BE2C (cell line): ENCODE measurements around the gene PREX1.

Source experiments
- DNase-seq: peaks from one replicate; pipeline ENCODE4 v3.0.0-alpha.2; 2020
- H3K27me3 ChIP-seq: fragments of 250-450 bp; sonication (Bioruptor Pico); 2 replicates; pipeline ENCODE4 v1.5.1; 2020; ENCODE audit warnings: mild to moderate bottlenecking
- H3K36me3 ChIP-seq: fragments of 250-450 bp; sonication (Bioruptor Pico); 2 replicates; pipeline ENCODE4 v1.5.1; 2020; ENCODE audit warnings: mild to moderate bottlenecking
- H3K4me1 ChIP-seq: fragments of 250-450 bp; sonication (Bioruptor Pico); 2 replicates; pipeline ENCODE4 v1.5.1; 2020
- H3K4me3 ChIP-seq: 2 replicates; pipeline ENCODE4 v1.5.1; 2011; ENCODE audit warnings: low read depth, low read length
- H3K9me3 ChIP-seq: fragments of 250-450 bp; sonication (Bioruptor Pico); 2 replicates; pipeline ENCODE4 v1.5.1; 2020
- CTCF ChIP-seq: IDR thresholded peaks from 2 replicates; pipeline ENCODE4 v1.5.1; 2012; ENCODE audit warnings: mild to moderate bottlenecking, low read depth, low read length

Gene PREX1

DNA sequence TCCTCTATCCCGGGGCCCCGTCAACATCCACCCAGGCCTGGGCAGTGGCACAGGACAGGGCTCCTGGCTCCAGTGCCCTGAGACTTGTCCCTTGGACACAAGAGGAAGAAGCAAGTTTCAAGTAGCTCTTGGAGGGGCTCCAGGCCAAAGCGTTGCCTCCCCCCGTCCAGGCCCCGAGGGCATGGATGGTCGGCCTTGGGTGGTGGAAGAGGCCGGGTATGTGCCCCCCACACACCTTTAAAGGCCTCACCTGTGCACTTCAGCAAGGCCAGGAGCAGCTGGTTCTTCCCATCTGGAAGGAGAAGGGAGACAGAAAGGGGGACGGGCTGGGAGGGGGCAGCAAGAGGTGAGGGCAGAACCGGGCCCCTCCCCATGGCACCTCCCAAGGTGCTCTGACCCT lies 190.3 kb downstream of the PREX1 start:
- H3K4me1 ChIP-seq, result peaks cover 8% of the 10 kb centered on the region
- no peaks in the 10 kb centered on the region for H3K27me3 ChIP-seq
- H3K9me3 ChIP-seq, result no peaks in the 10 kb centered on the region
- TF ChIP-seq CTCF, result no peak
- H3K4me3 ChIP-seq, result no peak overlapping the region
- DNase-seq, result no peak
- no peaks in the 10 kb centered on the region for H3K36me3 ChIP-seq

GRCh38 chr20:48636301-48636700 lies 191.5 kb downstream of the PREX1 start:
- H3K27me3 ChIP-seq, result no peaks in the 10 kb centered on the region
- no peak for DNase-seq
- H3K9me3 ChIP-seq, result no peaks in the 10 kb centered on the region
- TF ChIP-seq CTCF, result no peak
- H3K4me3 ChIP-seq, result no peak overlapping the region
- no peaks in the 10 kb centered on the region for H3K36me3 ChIP-seq
- peaks cover 17% of the 10 kb centered on the region for H3K4me1 ChIP-seq

DNA sequence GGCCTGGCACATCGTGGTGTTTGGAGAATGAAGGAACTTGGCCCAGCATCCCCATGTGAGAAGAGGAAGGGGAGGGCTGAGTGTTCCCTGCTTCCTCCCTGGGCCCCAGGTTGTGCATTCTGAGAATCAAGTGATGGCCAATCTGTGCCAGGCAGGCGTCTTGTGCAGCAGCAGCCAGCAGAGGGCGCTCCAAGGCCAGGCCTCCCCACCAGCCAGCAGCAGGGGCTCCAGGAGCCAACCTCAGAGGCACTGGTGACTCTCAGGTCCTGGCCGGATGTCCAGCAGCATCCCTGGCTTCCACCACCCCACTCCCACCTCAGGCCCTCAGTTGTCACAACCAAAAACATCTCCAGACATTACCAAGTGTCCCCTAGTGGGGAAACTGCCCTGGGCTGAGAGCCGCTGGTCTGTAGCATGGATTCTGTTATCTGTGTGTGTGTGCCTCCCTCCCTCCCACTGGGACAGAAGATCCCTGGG lies 192.0 kb downstream of the PREX1 start:
- Histone ChIP-seq H3K36me3 (no peaks in the 10 kb centered on the region), H3K4me1 (peaks cover 17% of the 10 kb centered on the region), H3K27me3 (no peaks in the 10 kb centered on the region), H3K9me3 (no peaks in the 10 kb centered on the region), H3K4me3 (no peak overlapping the region)
- DNase-seq, result peak; percentile 85
- TF ChIP-seq CTCF, result peak; percentile 96

DNA sequence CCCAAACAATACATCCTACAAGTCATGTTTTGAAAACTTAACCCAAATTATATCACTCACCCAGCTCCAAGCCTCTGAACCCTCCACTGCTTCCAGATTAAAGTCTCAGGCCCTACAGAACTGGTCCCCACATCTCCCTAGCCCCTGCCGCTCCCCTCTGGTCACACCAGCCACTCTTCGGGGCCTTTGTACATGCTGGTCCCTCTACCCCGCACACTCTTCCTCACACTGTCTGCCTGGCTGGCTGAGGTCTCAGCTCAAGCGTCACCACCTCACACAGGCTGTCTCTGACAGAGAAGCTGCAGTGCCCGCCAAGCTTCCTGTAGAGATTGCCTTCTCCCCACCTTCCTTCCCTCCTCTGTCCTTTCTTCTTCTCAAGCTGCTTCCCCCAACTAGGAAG lies 192.4 kb downstream of the PREX1 start:
- DNase-seq, result no peak
- peaks cover 17% of the 10 kb centered on the region for H3K4me1 ChIP-seq
- no peaks in the 10 kb centered on the region for H3K36me3 ChIP-seq
- no peaks in the 10 kb centered on the region for H3K9me3 ChIP-seq
- no peak for TF ChIP-seq CTCF
- no peaks in the 10 kb centered on the region for H3K27me3 ChIP-seq
- H3K4me3 ChIP-seq, result no peak overlapping the region

DNA sequence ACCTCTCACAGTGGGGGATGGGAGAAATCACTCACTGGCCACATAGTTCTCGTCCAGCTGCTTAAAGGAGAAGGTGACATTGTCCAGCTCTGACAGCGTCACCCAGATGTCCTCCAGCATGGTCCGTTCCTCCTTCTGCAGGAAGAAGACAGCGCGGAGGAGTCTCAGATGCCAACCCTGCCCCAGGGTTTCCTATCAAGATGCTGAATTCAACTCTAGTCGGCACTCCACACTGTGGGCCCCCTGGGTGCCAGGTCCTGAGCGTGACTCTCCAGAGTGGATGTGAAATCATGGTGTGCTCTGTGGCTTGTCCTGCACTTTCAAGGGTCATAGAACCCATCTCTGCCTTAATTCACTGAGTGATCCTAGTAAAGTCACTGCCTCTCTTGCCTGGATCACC lies 193.2 kb downstream of the PREX1 start:
- H3K27me3 ChIP-seq, result no peaks in the 10 kb centered on the region
- H3K36me3 ChIP-seq, result no peaks in the 10 kb centered on the region
- no peak for DNase-seq
- TF ChIP-seq CTCF, result no peak
- H3K4me3 ChIP-seq, result no peak overlapping the region
- H3K9me3 ChIP-seq, result no peaks in the 10 kb centered on the region
- H3K4me1 ChIP-seq, result peaks cover 17% of the 10 kb centered on the region

DNA sequence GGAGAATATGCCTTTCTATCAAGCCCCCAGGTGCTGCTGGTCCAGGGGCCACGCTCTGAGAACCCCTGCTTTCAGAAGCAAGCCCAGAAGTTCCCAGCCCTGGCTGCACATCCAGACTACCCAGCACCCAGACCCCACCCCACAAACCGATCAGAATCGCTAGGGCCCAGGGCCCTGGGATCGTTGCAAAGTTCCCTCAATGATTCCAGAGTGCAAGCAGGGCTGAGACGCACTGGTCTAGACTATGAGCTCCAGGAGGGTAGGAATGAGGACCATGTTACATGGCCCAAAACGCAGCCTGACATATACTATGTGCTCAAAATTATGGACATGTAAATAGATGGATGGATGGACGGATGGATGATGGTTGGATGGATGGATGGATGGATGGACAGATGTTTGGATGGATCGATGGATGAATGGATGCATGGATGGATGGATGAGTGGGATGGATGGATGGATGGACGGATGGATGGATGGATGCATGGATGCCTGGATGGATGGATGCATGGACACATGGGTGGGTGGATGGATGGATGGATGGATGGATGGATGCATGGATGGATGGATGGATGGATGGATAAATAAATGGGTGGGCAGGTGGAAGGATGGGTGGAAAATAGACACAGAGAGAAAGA lies 194.1 kb downstream of the PREX1 start:
- TF ChIP-seq CTCF, result no peak
- Histone ChIP-seq H3K36me3 (no peaks in the 10 kb centered on the region), H3K4me1 (peaks cover 17% of the 10 kb centered on the region)

More for the DNA sequence above, 194.1 kb downstream of the PREX1 start:
- Histone ChIP-seq H3K27me3 (no peaks in the 10 kb centered on the region), H3K9me3 (no peaks in the 10 kb centered on the region), H3K4me3 (no peak overlapping the region)
- no peak for DNase-seq
